Activated T-helper 1 cell treated with Interleukin-2 at 50 U/mL for 16 hours (primary cell): Measurements from ENCODE around the gene GRID1.

Experiments
- DNase-seq: peaks from one replicate; pipeline ENCODE4 v3.0.0-alpha.2; 2020; ENCODE audit warnings: low read depth

GRID1 gene

DNA sequence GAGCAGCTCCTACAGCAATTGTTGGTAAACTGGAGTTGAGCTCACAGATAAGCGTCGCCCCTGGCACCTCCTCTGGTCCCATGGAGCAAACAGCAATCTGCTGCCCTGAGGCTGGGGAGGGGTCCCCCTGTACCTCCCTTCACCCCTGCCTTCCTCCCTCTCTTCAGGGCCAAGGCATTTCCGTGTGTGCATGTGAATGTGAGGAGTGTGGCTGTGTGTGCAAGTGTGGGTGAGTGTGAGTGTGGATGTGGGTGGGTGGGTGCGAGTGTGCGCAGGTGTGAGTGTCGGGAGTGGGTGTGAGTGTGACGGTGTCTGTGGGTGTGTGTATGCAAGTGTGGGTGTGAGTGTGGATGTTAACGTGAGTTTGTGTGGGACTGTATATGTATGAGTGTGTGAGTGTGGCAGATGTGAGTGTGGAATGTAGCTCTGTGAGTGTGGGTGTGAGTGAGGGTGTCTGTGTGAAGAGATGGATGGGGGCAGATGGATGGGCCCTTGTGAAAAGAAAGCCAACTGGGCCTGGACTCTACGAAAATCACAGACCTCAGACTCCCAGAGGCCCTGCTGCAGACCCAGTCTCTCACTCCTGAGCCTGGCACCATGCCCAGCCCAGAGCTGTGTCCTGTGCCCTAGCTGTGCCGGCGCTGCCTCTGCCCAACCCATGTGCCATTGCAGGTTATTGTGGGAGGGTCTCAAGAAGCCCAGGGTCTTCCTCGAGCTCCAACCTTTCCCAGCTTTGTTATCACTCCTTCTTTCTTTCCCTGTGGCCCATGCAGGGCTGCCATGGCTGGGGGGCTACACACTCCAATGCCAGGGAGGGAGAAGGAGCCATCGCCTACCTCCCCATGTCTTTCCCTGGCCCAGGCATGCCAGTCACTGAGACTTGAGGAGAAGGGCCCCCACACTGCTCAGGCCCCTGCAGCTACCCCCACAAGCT is 73.9 kb downstream of the GRID1 start:
- DNase-seq, result no peak

DNA sequence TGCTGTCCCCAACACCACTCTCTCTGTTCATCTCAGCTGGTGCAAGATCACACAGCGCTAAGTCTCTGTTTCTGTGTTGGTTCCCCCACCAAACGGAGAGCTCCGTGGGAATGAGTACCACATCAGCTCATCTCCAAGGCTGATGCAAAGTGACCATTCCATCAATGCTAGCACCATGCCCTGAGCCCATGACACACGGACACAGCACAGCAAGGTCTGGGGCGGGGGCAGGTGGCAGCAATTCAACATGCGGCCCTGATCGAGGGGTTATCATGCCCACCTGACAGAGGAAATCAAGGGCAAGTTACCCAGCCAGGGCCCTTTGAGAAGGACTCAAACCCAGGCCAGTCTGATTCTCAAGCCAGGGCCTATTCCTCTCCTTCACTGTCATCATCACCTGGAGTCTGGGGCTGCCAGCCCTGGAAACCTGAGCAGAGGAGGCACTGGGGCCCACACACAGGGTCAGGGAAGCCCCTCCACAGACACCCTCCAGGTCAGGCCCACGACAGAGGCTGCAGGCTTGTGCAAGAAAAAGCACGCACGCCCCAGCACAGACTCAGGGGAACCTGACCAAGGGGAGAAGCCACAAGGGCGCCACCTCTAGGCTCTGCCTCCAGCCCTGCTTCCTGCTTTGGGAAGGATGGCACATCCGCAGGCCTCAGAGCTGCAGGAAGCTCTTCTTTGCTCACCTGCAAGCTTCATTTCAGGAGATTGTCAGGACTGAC is 74.8 kb downstream of the GRID1 start:
- no peak for DNase-seq

DNA sequence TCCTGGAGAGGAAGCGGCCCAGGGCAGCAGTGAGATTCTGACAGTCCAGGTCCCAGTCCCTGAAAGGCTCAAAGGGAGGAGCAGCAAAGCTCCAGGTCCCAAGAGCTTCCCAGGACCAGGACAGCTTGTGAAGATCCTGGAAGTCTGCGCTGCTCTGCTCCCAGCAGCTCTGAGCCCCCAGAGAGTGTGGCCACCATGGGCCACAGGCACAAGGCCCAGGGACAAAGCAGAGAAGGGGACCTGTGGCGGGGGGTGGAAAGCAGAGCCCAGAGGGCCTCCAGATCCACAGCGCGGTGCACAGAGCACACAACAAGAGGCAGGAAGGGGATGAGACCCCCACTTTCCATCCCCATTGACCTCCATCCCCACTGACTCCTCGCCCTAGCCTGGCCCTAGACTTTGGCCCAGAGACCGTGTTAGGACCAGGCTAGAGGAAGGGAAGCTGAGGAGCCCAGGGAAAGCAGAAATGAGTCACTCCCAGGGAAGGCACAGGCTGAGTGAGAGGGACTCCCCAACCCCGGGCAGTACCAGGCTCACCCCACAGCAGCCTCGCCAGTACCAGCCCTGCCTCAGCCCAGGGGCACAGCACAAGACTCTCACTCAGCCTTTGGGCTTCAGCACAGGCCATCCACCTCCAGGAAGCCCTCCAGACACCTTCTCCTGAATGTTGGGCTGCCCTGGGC is 75.5 kb downstream of the GRID1 start:
- DNase-seq, result no peak

DNA sequence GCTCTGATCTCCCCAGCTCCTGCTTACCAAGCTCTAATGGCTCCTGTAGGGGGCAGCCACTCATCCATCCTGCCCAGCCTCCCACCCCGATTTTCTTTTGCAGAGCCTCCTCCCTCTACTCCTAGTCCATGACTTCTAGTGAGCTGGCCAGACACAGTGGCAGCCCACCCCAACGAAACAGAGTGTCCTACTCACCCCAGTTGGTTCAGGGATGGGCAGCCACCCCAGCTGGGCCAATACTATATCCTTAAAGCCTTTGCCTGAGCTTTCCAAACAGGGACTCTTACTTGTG is 77.1 kb downstream of the GRID1 start:
- no peak for DNase-seq

DNA sequence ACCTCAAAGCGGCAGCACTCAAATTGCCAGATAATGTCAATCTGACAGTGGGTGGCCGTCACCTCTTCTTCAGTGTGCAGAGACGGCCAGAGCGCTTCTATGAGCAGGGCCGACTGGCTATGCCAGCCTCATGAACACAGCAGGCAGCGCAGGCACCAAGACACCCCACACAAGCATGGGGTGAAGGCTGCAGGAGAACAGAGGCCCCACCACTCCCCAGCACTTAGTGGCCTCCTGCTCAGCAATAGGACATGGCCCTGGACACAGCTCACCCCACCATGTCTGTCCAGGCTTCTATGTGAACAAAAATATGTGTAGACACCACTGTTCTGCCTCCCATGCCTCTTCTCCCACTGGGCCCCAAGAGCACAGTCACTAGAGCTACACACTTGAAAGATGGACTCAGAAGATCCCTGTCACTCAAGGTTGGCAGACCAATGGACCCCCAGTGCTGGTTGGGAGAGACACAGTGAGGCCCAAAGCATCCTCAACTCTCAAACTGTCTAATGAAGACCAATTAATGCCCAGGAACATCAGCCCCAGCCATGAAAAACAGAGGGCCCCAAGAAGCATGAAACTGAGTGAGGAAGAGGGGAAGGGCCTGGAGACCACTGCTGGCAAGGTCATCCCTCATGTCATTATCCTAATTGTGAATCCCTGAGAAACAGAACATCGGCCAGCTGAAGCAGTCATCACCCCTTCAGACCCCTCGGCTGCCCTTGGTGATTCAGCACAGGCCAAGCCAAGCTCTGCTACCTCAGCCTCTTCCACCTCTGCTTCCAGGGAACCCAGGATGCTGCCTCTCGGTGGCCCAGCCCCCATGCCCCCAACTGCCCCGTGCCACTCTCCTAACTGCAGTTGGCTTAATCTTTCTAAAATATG is 77.7 kb downstream of the GRID1 start:
- DNase-seq, result no peak

DNA sequence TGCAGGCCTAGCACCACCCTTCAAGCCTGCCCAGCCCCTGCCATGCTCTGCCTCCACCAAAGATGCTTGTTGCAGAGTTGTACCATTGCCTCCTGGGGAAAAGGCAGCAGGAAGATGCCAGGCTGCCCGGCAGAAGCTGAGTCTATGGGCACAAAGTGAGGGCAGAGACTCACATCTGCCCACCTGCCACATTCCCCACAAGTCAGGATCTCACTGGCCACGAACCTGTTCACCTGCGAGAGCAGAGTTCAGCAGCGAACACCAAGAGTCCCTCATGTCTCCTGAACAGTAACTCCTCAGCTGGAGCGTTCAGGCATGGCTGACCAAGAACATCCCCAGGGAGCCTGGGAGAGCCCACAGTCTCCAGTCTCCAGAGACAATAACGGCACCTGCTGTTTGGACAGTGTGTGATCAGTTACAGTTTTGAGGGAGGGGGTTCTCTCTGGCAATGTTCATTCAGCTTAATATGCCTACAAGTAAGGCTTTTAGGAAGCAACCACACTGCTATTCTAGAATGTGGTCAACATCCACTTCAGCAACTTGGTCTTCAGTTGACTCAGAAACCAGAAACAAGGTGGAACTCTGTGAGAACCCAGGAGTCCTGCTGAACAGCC is 78.5 kb downstream of the GRID1 start:
- DNase-seq, result no peak

DNA sequence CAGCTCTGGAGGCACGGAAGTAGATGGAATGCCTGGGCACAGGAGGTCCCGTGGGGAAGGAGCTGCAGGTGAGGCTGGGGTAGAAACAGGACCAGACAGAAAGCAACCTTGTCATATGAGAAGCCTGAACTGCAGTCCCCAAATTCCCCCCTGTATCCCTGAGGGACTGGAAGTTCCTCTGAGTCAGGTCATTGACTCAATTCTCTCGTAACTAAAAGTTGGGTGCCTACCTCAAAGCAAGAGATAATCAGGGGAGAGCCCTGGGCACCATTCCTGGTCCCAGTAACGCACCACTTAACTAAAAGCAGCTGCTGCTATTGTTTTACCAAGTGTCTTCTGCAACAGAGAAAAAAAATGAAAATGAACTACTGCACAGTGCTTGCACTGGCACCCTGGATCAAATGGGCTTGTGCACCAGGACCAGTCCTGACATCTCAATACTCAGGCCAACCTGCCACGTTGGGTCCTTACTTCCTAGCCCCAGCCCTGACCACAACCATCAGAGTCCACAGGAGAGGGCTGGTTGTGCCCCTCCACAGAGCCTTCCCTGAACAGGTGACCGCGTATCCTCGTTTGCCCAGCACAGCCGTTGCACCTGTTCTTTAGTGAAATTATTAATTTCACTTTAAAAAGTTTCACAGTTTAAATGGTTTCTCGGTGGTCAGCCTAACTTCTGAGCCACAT is 79.3 kb downstream of the GRID1 start:
- DNase-seq, result no peak

DNA sequence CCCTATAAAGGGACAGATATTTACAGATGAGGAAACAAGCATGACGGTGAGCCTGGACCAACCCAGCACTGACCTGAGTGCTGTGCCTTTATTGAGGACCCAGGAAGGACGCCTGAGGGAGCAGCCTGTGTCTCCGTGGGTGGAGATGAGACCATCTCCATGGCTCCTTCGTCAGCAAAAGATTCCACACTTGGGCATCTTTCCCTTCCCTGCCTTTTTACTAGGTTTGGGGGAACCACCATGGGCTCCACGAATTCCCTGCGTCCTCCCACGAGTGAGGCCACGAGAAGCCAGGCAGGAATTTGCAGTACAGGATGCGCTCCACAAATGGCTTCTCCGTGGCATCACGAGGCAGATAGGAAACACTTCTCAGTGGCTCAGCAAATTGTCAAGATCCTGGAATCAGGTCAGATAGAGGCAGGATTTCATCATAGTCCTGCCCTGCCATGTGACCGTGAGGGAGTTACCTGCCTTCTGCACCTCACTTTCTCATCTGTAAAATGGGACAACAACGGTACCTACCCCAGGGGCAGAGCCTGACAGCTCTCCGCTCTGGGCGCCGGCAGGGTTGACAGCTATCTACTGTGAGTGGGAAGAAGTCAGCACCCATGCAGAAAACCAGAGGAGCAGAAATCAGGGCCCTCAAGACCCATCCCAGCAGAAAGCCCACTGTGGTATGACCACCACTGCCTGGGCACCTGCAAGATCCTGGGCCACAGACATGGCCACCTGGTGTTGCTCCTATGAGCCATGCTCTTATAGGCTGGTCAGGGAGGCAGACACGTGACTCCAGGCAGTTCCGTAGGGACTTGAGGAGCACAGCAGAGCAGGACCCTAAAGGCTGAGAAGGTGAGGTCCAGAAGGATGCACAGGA is 80.1 kb downstream of the GRID1 start:
- no peak for DNase-seq

DNA sequence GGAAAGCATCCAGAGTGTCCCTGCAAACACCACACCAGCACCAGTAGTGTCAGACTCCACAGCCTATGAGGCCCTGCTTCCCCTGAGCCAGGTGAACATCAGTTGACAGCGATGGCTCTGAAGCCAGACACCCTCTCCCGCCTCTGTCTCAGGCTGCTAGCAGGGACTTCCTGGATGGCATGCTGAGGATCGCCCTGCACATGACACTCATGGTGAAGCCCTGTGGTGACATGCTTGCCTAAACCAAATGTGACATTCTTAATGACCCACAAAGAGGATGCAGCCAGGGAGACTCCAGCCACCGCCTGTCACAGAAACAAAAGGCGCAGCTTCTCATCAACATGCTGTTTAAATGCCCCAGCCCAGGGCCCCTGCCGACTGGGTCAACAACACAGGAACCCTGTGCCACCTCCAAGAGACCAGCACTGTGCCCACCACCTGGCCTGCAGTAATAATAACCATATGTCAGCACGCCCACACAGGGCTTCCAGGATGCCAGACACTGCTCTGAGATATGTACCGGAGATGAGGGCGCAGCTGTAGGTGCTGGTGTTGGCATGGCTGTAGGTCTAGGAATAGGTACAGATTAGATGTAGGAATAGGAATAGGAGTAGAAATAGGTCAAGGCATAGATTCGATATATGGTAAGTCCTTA is 81.3 kb downstream of the GRID1 start:
- DNase-seq, result no peak

DNA sequence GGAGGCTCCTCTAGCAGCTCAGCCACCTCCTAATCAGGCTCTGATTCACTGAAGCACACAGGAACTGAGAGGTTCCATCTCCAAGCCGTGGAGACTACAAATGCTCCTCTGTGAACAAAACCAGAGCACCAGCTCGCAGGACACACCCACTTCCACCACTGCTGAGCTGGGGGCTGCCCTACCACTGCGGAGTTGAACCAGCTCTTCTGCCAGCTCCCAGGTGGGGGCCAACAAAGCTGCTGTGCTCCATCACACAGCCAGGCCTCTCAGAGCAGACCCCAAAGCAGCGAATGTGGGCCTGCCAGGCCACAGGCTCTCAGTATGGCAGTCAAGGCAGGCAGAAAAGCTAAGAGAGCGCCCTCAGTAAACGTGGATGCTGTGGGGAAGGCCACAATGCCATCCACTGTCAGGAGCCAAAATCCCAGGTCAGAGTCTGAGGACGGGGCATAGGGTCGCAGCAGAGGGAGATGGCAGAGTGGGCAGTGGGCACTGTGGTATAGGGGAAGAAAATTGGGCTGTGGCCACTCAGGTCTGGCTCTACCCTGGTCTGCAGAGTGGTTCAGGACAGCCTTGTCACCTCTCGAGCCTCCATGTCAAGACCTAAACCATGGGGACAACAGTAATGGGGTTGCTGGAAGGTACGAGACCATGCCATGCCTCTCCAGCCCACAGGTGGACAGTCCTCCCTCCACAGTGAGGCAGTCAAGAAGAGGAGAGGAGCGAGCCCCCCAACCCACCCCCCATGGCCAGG is 82.1 kb downstream of the GRID1 start:
- DNase-seq, result no peak

DNA sequence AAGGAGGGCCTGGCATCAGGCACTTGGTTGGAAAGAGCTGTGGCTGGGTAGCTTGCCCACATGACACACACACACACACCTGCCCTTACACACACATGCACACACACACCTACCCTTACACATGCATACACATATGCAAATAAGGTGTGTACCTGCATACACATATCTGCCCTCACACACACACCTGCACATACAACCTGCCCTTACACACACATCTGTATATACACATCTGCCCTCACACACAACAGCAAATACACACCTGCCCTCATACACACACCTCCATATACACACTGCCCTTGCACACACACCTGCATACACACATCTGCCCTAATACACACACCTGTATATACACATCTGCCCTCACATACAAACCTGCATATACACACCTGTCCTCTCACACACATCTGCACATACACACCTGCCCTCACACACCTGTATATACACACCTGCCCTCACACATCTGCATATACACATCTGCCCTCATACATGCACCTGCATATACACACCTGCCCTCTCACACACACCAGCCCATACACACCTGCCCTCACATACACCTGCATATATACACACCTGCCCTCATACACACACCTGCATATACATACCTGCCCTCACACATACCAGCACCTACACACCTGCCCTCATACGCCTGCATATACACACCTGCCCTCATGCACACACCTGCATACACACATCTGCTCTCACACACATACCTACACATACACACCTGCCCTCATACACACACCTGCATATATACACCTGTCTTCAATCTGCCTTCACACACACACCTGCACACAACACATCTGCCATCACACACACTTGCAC is 82.9 kb downstream of the GRID1 start:
- no peak for DNase-seq

DNA sequence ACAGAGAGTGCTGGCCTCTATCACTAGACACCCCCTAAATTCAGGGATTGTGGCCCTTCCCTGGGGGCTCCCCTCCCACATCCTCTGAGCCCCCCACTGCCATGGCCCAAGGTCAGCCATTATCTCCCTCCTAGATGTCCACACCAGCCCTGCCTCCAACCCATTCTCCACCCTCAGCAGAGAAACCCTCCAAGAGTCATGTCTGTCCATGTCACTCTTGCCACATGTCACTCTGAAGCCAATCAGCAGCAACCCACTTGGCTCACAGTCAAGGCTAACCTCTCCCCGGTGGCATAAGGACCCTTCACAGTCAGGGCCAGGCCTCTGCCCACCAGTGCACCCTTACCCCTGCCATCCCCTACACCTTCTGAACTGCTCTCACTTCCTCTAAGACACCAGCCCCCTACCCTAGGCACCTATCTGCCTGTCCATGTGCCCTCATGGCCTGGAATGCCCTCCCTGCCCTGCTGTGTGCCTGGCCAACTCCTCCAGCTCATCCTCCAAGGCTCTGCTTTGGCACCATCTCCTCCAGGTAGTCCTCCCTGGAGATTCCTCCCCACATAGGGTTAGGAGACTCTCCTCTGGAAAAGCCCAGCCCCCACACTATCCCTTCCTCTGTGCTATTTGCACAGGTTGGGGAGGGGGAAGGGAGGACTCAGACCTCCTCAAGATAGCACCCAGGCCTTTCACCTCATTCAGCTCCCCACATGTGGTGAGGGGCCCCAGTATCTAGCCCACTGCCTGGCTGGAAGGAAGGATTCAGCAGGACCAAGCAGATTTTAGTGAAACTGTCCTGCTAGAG is 83.7 kb downstream of the GRID1 start:
- no peak for DNase-seq

DNA sequence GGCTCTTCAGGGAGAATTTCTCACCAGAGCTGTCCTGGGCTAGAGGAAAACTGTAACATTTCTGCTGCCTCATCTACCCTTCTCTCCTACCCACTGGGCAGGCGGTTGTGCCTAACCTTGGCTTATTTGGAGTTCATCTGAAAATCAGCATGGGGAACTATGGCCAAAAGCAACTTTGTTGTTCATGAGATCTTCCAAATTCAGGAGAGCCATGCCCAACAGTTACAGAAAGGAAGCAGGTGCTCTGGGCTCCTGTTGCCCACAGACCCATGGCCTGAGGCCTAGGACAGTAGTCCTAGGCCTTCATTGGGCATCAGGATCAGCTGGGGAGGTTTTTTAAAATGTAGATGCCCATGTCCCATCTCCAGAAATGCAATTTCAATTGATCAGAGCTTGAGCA is 85.2 kb downstream of the GRID1 start:
- no peak for DNase-seq

DNA sequence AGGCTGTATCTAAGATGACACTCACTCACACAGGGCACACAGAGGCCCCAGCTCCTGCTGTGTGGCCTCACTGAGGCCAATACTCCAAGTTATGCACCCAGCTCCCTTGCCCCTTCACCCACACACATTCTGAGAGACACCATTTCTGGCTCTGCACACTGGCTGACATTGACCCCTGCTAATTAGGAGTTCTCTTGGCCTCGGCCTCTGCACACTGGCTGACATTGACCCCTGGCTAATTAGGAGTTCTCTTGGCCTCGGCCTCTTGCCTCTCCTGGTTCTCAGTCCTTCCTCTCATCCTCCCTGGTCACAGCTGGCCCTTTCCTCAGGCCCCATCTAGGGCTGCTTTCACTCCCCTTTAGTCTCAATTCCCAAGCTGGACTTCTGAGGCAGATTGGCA is 97.3 kb downstream of the GRID1 start:
- DNase-seq, result no peak

DNA sequence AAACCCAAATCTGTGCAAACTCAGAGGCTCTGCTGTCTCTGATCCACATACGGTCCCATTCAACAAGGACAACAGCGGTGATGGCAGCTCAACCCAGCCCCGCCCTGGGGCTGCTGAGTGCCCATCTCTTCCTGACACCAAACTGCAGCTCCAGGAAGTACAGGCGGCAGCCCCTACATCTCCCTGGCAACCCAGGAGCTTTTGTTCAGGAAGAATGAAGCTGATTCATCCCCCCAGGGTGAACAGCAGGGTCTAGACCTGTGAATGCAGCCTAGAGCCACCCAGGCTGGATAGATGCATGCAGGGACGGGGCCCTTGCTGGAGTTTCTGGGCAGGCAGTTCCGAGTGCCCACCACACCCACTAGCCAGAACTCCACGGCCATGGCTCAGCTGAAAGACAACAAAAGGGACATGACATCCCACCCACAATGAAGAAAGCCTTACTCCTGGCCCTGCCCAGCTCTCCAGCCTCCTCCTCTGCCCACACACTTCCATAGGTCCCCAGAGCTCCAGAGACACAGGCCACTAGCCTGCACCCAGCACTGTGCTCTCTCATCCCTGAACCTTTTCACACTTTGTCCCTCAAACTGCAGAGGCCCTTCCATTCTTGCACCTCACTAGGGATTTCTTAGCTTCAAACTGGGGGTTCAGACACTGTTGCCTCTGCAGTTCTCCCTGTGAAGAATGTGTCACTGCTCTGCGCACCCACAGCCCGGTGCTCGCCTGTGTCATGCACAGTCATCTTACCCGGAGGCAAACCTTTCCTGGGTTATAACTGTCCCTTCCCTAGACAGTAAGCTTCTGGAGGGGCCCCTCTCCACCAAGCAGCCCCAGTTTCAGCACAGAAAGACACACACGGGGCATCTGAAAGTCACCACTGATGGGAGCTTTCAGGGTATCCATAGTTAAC is 99.1 kb downstream of the GRID1 start:
- DNase-seq, result no peak
